Measurements from ENCODE around the gene BRF1.

GRCh38 chr14:105305345-105305744 lies 4.5 kb upstream of the BRF1 start:
- TF ChIP-seq CTCF (IDR thresholded peaks at IDR 0.05) (no peak), POLR2A (IDR thresholded peaks at IDR 0.05) (no peak)

All from testis (tissue), 2 donors.